ENCODE results near the gene IL7R.

Gene IL7R

DNA sequence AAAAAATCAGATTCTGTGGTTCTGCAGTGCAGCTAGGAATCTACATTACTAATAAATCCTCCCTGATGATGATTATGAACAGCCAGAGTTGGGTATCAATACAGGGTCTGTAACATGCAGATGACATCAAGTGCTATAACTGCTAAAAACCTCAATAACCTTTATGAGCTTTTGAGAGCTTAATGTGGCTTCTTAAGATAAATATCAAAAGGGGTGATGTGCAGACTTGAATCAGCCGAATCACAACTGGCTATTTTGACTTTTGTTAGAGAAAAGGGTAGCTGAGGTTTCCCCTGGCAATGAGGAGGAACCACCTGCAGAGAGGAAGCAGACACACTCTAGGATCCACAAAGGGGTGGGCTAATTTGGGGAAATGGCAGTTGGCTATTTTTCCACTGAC lies 51.5 kb downstream of the IL7R start:
- DNase-seq (ENCODE audit: low read depth, low spot score): no peak

DNA sequence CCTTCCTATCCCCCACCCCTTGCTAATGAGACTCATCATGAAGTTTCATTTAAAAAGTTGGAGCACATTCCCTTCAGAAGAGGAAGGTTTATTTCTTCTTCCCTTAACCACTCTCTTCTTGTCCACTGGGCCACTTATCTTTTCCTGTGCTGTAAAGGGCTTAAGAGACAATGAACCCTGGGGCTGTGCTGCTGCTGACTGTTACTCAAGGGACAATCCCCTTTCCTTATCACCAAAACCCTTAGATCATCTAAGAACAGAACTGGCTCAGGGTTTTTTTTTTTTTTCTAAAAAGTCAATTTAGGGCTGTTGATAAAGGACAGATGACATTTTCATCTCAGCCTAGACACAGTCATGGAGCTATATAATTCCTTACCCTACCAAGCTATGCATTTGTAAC lies 52.1 kb downstream of the IL7R start:
- DNase-seq (ENCODE audit: low read depth, low spot score): no peak

DNA sequence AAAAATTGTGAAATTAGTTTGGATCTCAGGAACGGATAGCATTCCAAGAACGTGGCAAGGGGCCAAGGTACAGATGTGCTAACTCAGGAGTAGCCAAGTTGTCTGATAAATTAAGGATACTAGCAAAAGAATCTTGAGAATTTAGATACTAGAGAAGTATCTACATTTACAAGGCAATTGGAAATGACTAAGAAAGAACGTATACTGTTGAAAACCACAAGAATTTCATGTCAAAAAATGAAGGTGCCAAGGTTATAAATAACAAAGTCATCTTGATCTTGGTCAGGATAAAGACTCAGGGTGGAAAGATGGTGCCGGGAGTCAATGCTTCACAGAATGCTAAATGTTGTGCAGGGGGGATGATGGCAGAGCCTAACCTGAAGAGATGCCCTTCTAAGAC lies 62.5 kb downstream of the IL7R start:
- peak; percentile 46 for DNase-seq (ENCODE audit: low read depth, low spot score)

DNA sequence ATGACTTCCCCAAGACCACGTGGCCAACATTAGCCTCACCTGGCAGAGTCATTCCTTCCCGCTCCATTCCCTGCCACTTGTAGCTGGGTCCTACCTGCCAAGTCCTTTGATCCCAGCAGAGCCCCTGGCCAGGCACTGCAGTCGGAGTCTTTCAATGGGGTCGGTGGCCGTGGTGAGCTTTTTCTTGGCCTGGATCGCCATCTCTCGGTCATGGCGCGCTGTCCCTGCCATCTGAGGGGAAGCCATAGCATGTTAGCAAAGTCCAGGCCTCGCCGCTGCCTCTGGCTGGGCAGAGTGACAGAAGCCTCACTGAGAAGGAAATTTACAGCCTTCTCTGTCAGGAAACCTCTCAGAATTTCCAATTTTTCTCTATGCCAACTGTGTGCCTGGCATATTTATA lies 64.2 kb downstream of the IL7R start:
- no peak for DNase-seq (ENCODE audit: low read depth, low spot score)

DNA sequence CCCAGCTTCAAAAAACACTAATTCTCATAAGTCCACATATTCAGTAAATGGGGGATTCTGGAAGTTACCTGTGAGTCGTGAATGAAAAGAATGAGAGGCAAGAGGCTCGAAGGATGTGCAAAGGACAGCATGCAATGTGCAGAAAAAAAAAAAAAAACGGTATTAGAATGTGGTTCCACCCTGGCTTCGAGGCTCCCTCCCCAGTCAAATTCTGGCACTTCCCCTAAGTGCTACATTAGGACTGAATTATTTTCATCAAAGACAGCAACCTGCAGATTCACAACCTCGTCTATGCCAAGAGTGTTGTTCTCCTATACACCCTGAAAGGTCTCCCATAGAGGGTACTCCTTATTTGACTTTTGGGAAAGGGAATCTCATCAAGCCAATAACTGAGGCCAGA lies 65.2 kb downstream of the IL7R start:
- no peak for DNase-seq (ENCODE audit: low read depth, low spot score)

DNA sequence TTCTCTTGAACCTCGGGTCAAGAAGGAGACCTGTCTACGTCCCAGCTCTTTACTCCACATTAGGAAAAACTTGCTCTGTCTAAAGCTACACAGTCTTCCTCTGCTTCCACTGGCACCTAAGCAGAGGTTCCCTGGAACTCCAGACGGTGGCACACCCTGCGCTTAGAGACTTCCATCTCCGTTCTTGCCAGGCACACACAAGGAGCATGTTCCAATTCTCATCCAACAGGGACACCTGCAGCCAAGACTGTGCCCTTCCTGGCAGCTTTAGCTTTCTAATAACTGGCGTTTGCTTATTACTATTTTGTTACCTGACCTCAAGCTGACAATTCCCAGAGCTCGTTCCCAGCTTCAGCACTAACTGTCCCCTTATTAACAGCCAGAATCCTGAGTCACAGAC lies 65.8 kb downstream of the IL7R start:
- no peak for DNase-seq (ENCODE audit: low read depth, low spot score)

DNA sequence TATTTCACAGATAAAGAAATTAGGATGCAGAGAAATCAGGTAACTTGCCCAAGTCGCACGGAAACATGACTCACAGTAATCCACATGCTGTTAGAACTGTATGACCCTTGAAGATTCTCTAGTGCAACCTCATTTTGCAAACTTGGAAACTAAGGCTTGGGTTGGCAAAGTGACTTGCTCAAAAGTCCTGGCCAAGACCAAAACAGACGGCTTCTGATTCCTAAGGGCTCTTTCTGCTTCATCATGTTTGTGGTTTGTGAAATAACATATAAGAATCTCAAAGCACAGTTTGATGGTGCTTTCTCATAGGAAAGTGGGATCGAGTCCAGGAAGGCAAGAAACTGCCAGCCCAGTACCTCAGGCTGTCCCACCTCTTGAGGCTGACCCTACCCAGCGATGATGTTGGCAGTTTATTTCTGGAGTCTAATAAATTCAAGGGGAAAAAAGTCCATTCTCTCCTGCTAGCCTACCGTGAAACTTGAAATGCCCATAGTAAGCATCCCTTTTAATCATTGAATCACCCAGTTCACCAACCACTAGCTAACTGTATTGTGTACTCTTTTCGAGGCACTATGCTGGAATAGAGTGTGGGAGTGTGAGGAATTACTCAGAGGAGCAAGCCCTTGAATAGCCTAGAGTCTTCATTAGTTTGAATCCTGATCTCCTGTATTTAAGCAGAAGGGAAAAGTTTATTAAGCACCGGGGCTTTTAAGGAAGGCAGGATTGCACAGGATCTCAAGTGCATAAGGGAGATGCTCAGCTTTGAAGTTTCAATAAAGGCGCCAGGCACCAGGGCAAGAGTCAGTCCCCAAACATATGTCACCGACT lies 67.6 kb downstream of the IL7R start:
- peak; percentile 75 for DNase-seq (ENCODE audit: low read depth, low spot score)

DNA sequence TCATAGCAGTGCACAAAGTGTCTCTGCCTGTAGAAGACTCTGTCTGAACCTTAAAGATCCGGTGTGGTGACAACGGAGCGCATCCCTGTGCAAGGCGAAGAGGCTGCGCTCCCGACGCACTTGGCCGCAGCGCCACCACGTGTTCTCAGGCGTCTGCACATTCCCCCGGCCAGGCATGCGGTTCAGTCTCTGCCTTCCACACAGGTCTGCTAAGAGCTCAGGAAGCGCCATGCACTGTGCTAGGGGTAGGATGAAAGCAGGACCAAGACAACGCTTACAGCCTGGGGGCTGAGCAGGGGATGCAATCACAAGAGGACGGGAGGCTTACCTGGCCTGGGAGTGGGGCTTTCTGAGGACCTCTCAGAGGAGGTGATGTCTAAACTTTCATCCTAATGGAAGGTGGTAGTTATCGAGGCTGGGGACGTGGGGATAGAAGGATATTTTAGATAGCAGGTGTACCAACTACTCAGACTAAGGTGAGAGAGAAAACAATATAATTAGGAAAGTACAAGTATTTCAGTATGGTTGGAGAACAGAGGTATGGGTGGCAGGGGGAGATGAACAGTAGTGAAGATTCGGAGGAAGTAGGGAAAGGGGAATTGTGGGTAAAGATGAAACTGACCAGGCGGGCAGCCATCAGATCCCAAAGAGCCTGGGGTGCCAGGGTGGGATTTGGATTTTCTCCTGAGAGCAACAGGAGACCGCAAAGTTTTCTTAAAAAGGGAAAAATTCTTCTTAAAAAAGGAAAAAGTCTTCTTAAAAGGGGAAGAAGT lies 68.4 kb downstream of the IL7R start:
- peak; percentile 82 for DNase-seq (ENCODE audit: low read depth, low spot score)

DNA sequence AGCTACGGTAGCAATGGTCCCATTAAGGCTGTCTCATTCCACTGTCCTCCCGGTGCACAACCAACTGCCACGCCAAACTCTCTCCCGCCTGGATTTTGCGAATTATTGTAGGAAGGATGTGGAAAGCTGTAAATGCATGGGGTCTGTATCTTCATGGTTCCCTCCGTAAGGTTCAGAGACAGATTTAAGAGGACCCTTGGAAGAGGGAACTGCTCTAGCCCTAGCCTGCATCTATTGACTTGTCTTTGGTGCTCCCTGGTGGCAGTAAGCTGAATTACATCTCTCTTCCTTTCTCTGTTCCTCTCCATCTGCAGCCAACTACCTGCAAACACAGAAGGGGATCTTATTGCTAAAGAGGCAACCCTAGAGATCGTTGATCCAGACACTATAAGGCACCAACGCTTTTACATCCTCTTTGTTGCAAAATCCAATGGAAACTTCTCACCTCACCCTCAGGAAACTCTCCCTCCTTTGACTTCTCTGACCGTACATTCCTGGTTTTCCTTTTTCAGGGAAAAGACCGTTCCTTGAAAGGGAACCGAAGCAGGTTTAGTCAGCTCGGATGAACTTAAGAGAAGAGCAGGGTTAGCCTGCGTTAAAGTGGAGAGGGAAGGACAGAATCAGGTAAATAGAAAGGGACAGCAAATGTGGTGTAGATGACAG lies 69.8 kb downstream of the IL7R start:
- DNase-seq (ENCODE audit: low read depth, low spot score): peak; percentile 76

All from astrocyte of the hippocampus (primary cell).